ENCODE results near the gene BCAR3.

GRCh38 chr1:93675271-93675670, 6.4 kb downstream of the BCAR3 start:
- no peak for TF ChIP-seq CTCF (IDR thresholded peaks at IDR 0.05)
- no peak for TF ChIP-seq POLR2A (IDR thresholded peaks at IDR 0.05)
